ENCODE measurements around the gene RYR3.

- TF ChIP-seq CTCF (IDR thresholded peaks at IDR 0.05; ENCODE audit: low read depth, low read length): no peak
- no peak for TF ChIP-seq EZH2phosphoT487 (IDR thresholded peaks at IDR 0.05; ENCODE audit: low read depth)
Observed at GRCh38 chr15:33639456-33639855, 328.7 kb downstream of the RYR3 start.

Data from OCI-LY3 (cell line).